D721Med (cell line): ENCODE data around the gene GRID2.

ENCODE experiments used
- DNase-seq: peaks from one replicate; pipeline ENCODE4 v3.0.0; 2011; ENCODE audit warnings: low spot score; ENCODE audit not compliant: insufficient read length
- FAIRE-seq: peaks from 2 replicates; lab custom pipeline; 2011; peaks lifted over from hg19 to GRCh38; lab: Jason Lieb, UNC
- CTCF ChIP-seq: IDR thresholded peaks from 2 replicates; pipeline ENCODE4 v1.5.1; 2012; ENCODE audit warnings: mild to moderate bottlenecking, control low read depth; ENCODE audit not compliant: insufficient read depth; ENCODE audit errors: missing control alignments

The GRID2 gene

GRCh38 chr4:93648258-93648657 is 1344.5 kb downstream of the GRID2 start:
- no peak for TF ChIP-seq CTCF
- FAIRE-seq, result no peak
- no peak for DNase-seq

- TF ChIP-seq CTCF, result no peak
- DNase-seq (no peak), FAIRE-seq (no peak)
These were observed 1346.1 kb downstream of the GRID2 start for GRCh38 chr4:93649828-93650227.

GRCh38 chr4:93654211-93654610 is 1350.4 kb downstream of the GRID2 start:
- FAIRE-seq, result no peak
- no peak for TF ChIP-seq CTCF
- no peak for DNase-seq

- DNase-seq (no peak), FAIRE-seq (no peak)
- no peak for TF ChIP-seq CTCF
These were observed 1353.8 kb downstream of the GRID2 start for GRCh38 chr4:93657527-93657926.

GRCh38 chr4:93658443-93658842 is 1354.7 kb downstream of the GRID2 start:
- TF ChIP-seq CTCF, result no peak
- DNase-seq, result no peak
- no peak for FAIRE-seq

GRCh38 chr4:93659629-93660028 is 1355.9 kb downstream of the GRID2 start:
- no peak for FAIRE-seq
- DNase-seq, result no peak
- TF ChIP-seq CTCF, result no peak

GRCh38 chr4:93660036-93660435 is 1356.3 kb downstream of the GRID2 start:
- no peak for TF ChIP-seq CTCF
- DNase-seq (no peak), FAIRE-seq (no peak)
